ENCODE data around the gene C1QTNF8.

DNA sequence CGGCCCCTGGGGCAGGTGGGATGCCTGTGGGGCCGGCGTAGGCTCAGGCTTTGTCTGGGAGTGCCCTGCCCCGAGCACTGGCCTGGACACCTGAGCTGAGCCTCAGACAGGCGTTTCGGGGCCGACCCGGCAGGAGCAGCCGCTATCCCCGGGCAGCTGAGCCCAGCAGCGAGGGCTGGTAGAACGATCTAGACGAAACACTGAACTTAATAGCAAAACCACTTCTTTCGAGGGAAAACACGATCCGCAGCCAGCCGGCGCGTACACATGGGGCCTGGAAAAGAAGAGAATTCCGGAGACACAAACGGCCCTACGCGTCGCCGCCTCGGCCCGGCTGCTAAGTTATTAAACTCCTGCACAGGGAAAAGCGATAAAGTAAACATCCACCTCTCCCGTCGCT, 45.5 kb downstream of the C1QTNF8 start:
- TF ChIP-seq, protein P1, sequence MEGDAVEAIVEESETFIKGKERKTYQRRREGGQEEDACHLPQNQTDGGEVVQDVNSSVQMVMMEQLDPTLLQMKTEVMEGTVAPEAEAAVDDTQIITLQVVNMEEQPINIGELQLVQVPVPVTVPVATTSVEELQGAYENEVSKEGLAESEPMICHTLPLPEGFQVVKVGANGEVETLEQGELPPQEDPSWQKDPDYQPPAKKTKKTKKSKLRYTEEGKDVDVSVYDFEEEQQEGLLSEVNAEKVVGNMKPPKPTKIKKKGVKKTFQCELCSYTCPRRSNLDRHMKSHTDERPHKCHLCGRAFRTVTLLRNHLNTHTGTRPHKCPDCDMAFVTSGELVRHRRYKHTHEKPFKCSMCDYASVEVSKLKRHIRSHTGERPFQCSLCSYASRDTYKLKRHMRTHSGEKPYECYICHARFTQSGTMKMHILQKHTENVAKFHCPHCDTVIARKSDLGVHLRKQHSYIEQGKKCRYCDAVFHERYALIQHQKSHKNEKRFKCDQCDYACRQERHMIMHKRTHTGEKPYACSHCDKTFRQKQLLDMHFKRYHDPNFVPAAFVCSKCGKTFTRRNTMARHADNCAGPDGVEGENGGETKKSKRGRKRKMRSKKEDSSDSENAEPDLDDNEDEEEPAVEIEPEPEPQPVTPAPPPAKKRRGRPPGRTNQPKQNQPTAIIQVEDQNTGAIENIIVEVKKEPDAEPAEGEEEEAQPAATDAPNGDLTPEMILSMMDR (IDR thresholded peaks at IDR 0.05), result no peak
- no peak for TF ChIP-seq POLR2A (IDR thresholded peaks at IDR 0.05)
- no peak for TF ChIP-seq POLR2AphosphoS5 (IDR thresholded peaks at IDR 0.05)

Data from prostate gland (tissue), 2 donors.